ENCODE measurements around the gene CHAF1A.

DNA sequence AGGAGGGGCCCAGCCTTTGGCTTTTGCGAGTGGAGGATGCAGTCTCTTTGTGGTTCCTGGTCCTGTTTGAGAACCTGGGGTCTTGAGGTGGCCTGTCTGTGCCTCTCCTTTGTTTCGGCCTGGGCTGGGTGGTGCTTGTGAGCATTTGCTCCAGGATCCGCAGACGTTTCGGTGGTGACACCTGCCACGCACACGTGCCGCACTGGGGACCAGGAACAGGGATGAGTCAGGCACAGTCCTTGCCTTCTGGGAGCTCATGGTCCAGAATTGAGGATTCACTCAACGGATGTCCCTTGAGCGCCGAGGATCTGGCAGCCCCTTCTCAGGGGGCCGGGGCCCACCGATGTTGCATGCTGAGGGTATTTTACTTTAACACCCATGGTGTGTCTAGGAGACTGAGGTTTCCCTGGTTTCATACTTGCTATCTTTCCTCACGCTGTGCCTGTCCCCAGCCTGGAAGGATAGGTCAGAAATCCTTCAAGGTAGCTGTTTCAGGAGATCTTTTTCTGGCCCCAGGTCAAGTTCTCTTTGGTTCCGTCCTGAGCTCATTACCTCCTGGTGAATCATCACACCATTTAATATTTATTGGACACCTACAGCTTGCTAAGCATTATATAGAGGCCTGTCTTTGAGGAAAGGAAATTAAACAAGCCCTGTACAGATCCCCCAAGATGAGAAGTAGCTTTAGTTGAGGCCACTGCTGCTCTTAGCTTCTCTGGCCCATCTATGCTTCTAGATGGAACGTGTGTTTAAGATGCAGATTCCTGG lies 74.8 kb downstream of the CHAF1A start:
- TF ChIP-seq POLR2AphosphoS5 (IDR thresholded peaks at IDR 0.05; ENCODE audit: low read depth, low read length) (no peak), FOXP2 (optimal IDR thresholded peaks at IDR 0.05; ENCODE audit: borderline replicate concordance, extremely low read depth, extremely low read length, insufficient read depth) (no peak), REST (IDR thresholded peaks at IDR 0.05; ENCODE audit: insufficient read depth in 1 of 2, low read depth in 2 of 2, low read length in 2 of 2) (no peak), TAF1 (IDR thresholded peaks at IDR 0.05; ENCODE audit: borderline replicate concordance, insufficient read depth, low read length) (no peak)

All from PFSK-1 (cell line).